Spinal cord (tissue), 10 donors: ENCODE measurements around the gene DIAPH1. TPM values are rescaled to one million over a fixed set of nuclear protein-coding genes. Genes with fewer than 3 reads are reported as not detected.

Experiments used
- DNase-seq, 6 donors: peaks; one replicate each; pipeline versions ENCODE4 v3.0.0 to v3.0.0-alpha.2; 2013 to 2015; ENCODE audit warnings: low spot score in 6 of 6, low read depth in 4 of 6
- H3K27ac ChIP-seq: one replicate; pipeline ENCODE4 v1.5.1; 2013; ENCODE audit warnings: low read depth, low read length, control low read depth
- H3K27me3 ChIP-seq: one replicate; pipeline ENCODE4 v1.6.1; 2013; ENCODE audit warnings: low read length; ENCODE audit not compliant: control insufficient read depth, insufficient read depth
- H3K36me3 ChIP-seq: one replicate; pipeline ENCODE4 v1.6.1; 2013; ENCODE audit warnings: low read length; ENCODE audit not compliant: control insufficient read depth, insufficient read depth
- H3K4me1 ChIP-seq: one replicate; pipeline ENCODE4 v1.6.1; 2013; ENCODE audit warnings: low read length; ENCODE audit not compliant: control insufficient read depth, insufficient read depth
- H3K4me3 ChIP-seq: one replicate; pipeline ENCODE4 v1.5.1; 2013; ENCODE audit warnings: low read depth, low read length, control low read depth
- H3K9me3 ChIP-seq: one replicate; pipeline ENCODE4 v1.6.1; 2013; ENCODE audit warnings: low read length; ENCODE audit not compliant: control insufficient read depth, insufficient read depth
- WGBS: methylation state at CpG from one replicate; pipeline ENCODE4 v1.1.5; 2013; ENCODE audit warnings: missing lambda C conversion rate; ENCODE audit not compliant: insufficient coverage; 5-methylcytosine and 5-hydroxymethylcytosine counted together
- polyA plus RNA-seq, 2 donors: library from polyadenylated mRNA; unstranded; fragments of 120-200 nt; gene quantifications; one replicate each; pipeline ENCODE4 v1.2.1, GENCODE V29; 2013; ENCODE audit not compliant: insufficient read length in 2 of 2
- total RNA-seq, 2 donors: library from RNA; depleted of rRNA in 1 of 2; stranded (reverse); fragments of 120-200 nt in 1 of 2; fragments of >200 nt in 1 of 2; gene quantifications; one replicate each; pipeline versions ENCODE4 v1.2.3 to v1.2.4, GENCODE V29; 2013 to 2014
- donor health status: healthy.

DIAPH1 gene
- total and polyA plus RNA-seq, 4 donors, result 23.6 to 44.4 (median 31.1) TPM

- no peak overlapping the region for H3K27ac ChIP-seq
- peaks cover 9% of the 10 kb centered on the region for H3K36me3 ChIP-seq
- no peaks in the 10 kb centered on the region for H3K27me3 ChIP-seq
- DNase-seq, result no peak
- 93% methylated on average over 6 of the region's 7 CpGs for WGBS
- H3K4me1 ChIP-seq, result peaks cover 16% of the 10 kb centered on the region
- no peak overlapping the region for H3K4me3 ChIP-seq
- H3K9me3 ChIP-seq, result no peaks in the 10 kb centered on the region
Observed at GRCh38 chr5:141655020-141655419, 36.2 kb upstream of the DIAPH1 start.

GRCh38 chr5:141654298-141654697, 35.5 kb upstream of the DIAPH1 start:
- H3K27me3 ChIP-seq, result no peaks in the 10 kb centered on the region
- H3K4me3 ChIP-seq, result no peak overlapping the region
- DNase-seq, result no peak
- no peaks in the 10 kb centered on the region for H3K9me3 ChIP-seq
- WGBS, result no CpG with 5 or more reads among the region's 2 CpGs
- no peak overlapping the region for H3K27ac ChIP-seq
- H3K4me1 ChIP-seq, result peaks cover 16% of the 10 kb centered on the region
- peaks cover 12% of the 10 kb centered on the region for H3K36me3 ChIP-seq

- DNase-seq, result no peak
- no peaks in the 10 kb centered on the region for H3K27me3 ChIP-seq
- H3K27ac ChIP-seq, result no peak overlapping the region
- peak overlapping the region; percentile 55 for H3K4me3 ChIP-seq
- H3K36me3 ChIP-seq, result peaks cover 15% of the 10 kb centered on the region
- H3K9me3 ChIP-seq, result no peaks in the 10 kb centered on the region
- H3K4me1 ChIP-seq, result peaks cover 16% of the 10 kb centered on the region
- 52% methylated on average over 8 of the region's 9 CpGs for WGBS
Observed at GRCh38 chr5:141651728-141652105, 32.9 kb upstream of the DIAPH1 start.

DNA sequence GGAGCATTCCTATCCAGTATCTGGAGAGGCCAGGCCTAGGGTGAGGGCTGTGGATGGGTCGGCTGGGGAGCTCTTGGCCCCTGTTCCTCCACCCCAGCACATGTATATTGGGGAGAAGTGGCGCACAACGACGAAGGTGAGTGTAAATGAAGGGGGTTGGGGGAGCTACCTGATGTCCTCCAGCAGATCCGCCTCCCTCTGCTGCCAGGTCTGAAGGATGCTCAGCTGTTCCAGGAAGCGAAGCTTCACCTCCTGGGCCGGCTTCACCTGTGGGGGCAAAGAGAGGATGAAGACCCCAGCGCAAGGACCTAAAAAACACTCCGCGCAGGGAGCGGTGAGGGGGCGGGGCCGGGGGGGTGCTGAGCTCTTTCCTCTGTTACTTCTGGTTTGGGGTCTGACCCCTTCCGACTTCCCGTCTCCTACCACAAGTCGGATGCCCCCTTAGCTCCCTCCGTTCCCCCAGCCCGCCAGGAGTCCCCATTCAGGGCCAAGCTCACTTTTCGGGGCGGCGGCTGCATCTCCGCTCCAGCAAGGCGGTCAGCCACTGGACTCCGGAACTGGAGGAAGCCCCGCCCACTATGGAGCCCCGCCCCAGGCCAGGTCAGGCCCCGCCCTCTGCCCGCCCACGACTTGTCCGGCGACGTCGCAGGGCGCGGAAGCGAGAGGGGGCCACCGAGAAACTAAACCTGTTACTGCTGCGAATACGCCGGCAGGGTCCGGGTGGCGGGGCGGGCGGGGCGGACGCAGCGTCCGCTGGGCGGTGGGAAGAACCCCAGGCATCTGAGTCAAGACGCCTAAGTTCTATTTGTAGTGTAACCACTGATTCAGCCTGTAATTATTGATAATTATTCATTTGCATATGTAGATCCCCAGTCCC, 32.3 kb upstream of the DIAPH1 start, which contains the start of gene FCHSD1:
TSS of gene FCHSD1 (minus strand) at position 568 of the 877 bp plus-strand sequence. CDS start at position 518, 50 bp downstream.
- DNase-seq, result peak in 2 of 6 donors; percentile 82
- H3K4me1 ChIP-seq, result peaks cover 16% of the 10 kb centered on the region
- H3K27ac ChIP-seq, result no peak within 1 kb of the TSS
- H3K9me3 ChIP-seq, result no peaks in the 10 kb centered on the region
- H3K27me3 ChIP-seq, result no peaks in the 10 kb centered on the region
- peaks cover 11% of the 10 kb centered on the region for H3K36me3 ChIP-seq
- 2% methylated on average over 48 of the region's 50 CpGs for WGBS
- peak within 1 kb of the TSS; percentile 55 for H3K4me3 ChIP-seq

GRCh38 chr5:141649972-141650371, 31.2 kb upstream of the DIAPH1 start:
- Histone ChIP-seq H3K36me3 (peaks cover 6% of the 10 kb centered on the region), H3K4me1 (peaks cover 16% of the 10 kb centered on the region), H3K27me3 (no peaks in the 10 kb centered on the region), H3K4me3 (no peak overlapping the region), H3K27ac (no peak overlapping the region), H3K9me3 (no peaks in the 10 kb centered on the region)
- no peak for DNase-seq

DNA sequence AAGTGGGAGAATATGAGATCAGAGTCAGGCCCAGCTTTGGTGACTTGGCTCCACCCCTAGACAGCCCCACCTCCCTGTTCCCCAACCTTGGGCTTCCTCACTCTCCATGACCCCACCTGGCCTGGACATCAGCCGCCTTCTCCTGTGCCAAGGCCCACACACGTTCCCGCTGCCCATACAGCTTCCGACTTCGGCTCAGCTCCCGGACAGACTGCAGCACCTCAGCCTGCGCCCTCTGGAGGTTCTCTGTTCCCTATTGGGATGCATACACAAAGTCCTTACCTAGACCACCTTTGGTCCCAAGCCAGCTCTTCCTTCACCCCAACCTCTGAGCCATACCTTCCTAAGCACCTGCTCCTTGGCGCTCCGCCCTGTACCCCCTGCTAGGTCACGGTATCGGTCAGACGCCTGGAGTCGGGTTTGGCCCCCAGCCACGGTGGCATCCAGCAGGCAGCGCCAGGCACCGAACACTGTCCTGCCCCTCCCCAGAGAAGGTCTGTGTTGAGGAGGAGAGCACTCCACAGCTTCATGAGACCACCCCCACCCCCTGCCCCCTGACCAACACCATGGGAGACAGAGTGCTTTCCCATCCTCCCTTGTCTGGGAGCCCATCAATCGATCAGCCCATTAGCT, 30.4 kb upstream of the DIAPH1 start:
- DNase-seq, result no peak
- WGBS, result 90% methylated on average over 10 of the region's 17 CpGs

GRCh38 chr5:141647851-141648250, 29.1 kb upstream of the DIAPH1 start:
- peaks cover 16% of the 10 kb centered on the region for H3K4me1 ChIP-seq
- H3K9me3 ChIP-seq, result no peaks in the 10 kb centered on the region
- 88% methylated on average over 3 of the region's 3 CpGs for WGBS
- DNase-seq, result no peak
- peaks cover 16% of the 10 kb centered on the region for H3K36me3 ChIP-seq
- no peak overlapping the region for H3K27ac ChIP-seq
- no peak overlapping the region for H3K4me3 ChIP-seq
- no peaks in the 10 kb centered on the region for H3K27me3 ChIP-seq

More for the DNA sequence above, 30.4 kb upstream of the DIAPH1 start:
- Histone ChIP-seq H3K27me3 (no peaks in the 10 kb centered on the region), H3K9me3 (no peaks in the 10 kb centered on the region), H3K36me3 (peaks cover 13% of the 10 kb centered on the region), H3K27ac (no peak overlapping the region), H3K4me1 (peaks cover 16% of the 10 kb centered on the region), H3K4me3 (no peak overlapping the region)

- no peaks in the 10 kb centered on the region for H3K27me3 ChIP-seq
- H3K27ac ChIP-seq, result no peak overlapping the region
- H3K4me3 ChIP-seq, result no peak overlapping the region
- DNase-seq, result no peak
- H3K9me3 ChIP-seq, result no peaks in the 10 kb centered on the region
- H3K4me1 ChIP-seq, result peaks cover 16% of the 10 kb centered on the region
- peaks cover 16% of the 10 kb centered on the region for H3K36me3 ChIP-seq
- 94% methylated on average over 4 of the region's 5 CpGs for WGBS
Observed at GRCh38 chr5:141647242-141647641, 28.4 kb upstream of the DIAPH1 start.

GRCh38 chr5:141646026-141646425, 27.2 kb upstream of the DIAPH1 start:
- Histone ChIP-seq H3K36me3 (peaks cover 20% of the 10 kb centered on the region), H3K4me1 (peaks cover 8% of the 10 kb centered on the region), H3K27me3 (no peaks in the 10 kb centered on the region), H3K4me3 (no peak overlapping the region), H3K9me3 (no peaks in the 10 kb centered on the region), H3K27ac (no peak overlapping the region)
- DNase-seq, result no peak
- 100% methylated on average over 4 of the region's 6 CpGs for WGBS
